ENCODE results near the gene PRKCH. TPM values are rescaled to one million over a fixed set of nuclear protein-coding genes. Genes with fewer than 3 reads are reported as not detected.

The PRKCH gene
- total and polyA plus RNA-seq, 2 of the 13 experiments (the other 11 are each of a cell fraction or from before 2014, with no cell fraction given), result 0.48 to 1.3 TPM

GRCh38 chr14:61561657-61562276 is 240.4 kb downstream of the PRKCH start (continued):
- TF ChIP-seq REST (IDR thresholded peaks at IDR 0.05; ENCODE audit: borderline replicate concordance in 1 of 2, low read depth in 1 of 2, low read length in 2 of 2) (no peak; a peak in 1 of 4 replicates), ARID2 (CRISPR knock-in tag; IDR thresholded peaks at IDR 0.05; ENCODE audit: borderline replicate concordance) (no peak), FUBP1 (CRISPR knock-in tag; IDR thresholded peaks at IDR 0.05; ENCODE audit: borderline replicate concordance) (no peak), IRX3 (CRISPR knock-in tag; IDR thresholded peaks at IDR 0.05; ENCODE audit: borderline replicate concordance, low read depth) (no peak), SMAD1 (CRISPR knock-in tag; IDR thresholded peaks at IDR 0.05; ENCODE audit: borderline replicate concordance, low read depth) (no peak), NCOA1 (CRISPR knock-in tag; IDR thresholded peaks at IDR 0.05) (no peak), GRHL1 (CRISPR knock-in tag; conservative IDR thresholded peaks at IDR 0.05) (no peak), ZMYM4 (CRISPR knock-in tag; IDR thresholded peaks at IDR 0.05) (peak; percentile 81), MAFF (IDR thresholded peaks at IDR 0.05; ENCODE audit: low read depth, low read length) (peak; percentile 4; the same call in 1 of the 2 replicates), RXRA (CRISPR knock-in tag; IDR thresholded peaks at IDR 0.05) (peak; percentile 83; the same call in 1 of the 2 replicates), STAT5B (CRISPR knock-in tag; IDR thresholded peaks at IDR 0.05) (no peak), AKAP8 (CRISPR knock-in tag; IDR thresholded peaks at IDR 0.05) (peak; percentile 74; the same call in 1 of the 2 replicates), ZNF263 (CRISPR knock-in tag; IDR thresholded peaks at IDR 0.05) (no peak), KLF9 (CRISPR knock-in tag; IDR thresholded peaks at IDR 0.05; ENCODE audit: low read depth) (no peak), TCF12 (IDR thresholded peaks at IDR 0.05) (no peak), TCF12 (CRISPR knock-in tag; IDR thresholded peaks at IDR 0.05) (peak; percentile 85; the same call in 1 of the 2 replicates), ZNF30 (CRISPR knock-in tag; IDR thresholded peaks at IDR 0.05) (no peak), PCBP2 (optimal IDR thresholded peaks at IDR 0.05; ENCODE audit: low read depth, low read length, poor library complexity, severe bottlenecking) (no peak), HNRNPL (IDR thresholded peaks at IDR 0.05; ENCODE audit: low read depth, low read length) (0 out of 2 replicates have a peak, but pooled peaks have one; percentile 36), ZNF275 (CRISPR knock-in tag; IDR thresholded peaks at IDR 0.05; ENCODE audit: borderline replicate concordance) (no peak), CREB1 (IDR thresholded peaks at IDR 0.05) (no peak), CREB1 (CRISPR knock-in tag; IDR thresholded peaks at IDR 0.05) (no peak), CHD2 (IDR thresholded peaks at IDR 0.05; ENCODE audit: low read depth, low read length) (0 out of 2 replicates have a peak, but pooled peaks have one; percentile 20)
